Measurements from ENCODE around the gene PCCA. TPM values are rescaled to one million over a fixed set of nuclear protein-coding genes. Genes with fewer than 3 reads are reported as not detected.

Gene PCCA
- total and polyA plus RNA-seq, 2 donors (not counting 1 experiment from before 2014, with no cell fraction given), result 4.8 to 17.4 TPM

DNA sequence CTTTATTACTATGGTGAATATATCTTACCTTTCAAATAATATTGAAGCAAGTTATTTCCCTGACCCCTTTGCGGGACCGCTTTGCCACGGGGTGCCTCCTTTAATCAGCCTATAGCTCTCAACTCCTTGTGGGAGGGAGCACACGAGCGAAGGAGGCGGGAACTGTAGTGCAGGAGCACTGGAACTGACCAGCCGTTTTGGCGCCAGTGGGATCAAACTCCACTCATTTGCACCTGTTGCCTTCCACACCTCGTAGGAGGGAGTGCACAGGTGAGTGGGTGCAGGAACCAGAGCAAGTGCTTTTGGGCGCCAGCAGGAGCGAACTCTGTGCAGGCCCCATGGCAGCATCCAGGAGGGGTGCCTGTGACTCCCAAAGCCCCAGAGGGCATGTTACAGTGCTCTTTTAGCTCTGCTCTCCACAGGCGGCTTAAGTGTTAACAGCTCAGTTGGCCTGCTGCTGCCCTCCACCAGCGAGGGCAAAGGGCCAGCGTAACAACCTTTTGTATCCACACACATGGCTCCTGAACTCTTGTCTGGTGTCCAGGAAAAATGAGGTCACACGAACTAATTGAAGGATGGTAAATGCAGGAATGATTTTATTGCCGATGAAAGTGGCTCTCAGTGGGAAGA, 292.8 kb downstream of the PCCA start:
- intact Hi-C loops (cut with micrococcal nuclease), result no loop called here
- TF ChIP-seq EZH2 (IDR thresholded peaks at IDR 0.05; ENCODE audit: borderline replicate concordance, insufficient read depth, low read depth, low read length, poor library complexity, severe bottlenecking) (no peak), CTCF (IDR thresholded peaks at IDR 0.05) (no peak)
- no peaks in the 10 kb centered on the region for H3K79me2 ChIP-seq (ENCODE audit: control insufficient read depth, insufficient read depth, low read length)
- Mint-ChIP-seq H3K9me3 (ENCODE audit: insufficient read depth) (peaks cover 13% of the 10 kb centered on the region), H3K27ac (no peak overlapping the region), H3K4me1 (no peaks in the 10 kb centered on the region), H3K27me3 (no peaks in the 10 kb centered on the region), H3K4me3 (no peak overlapping the region)
- DNase-seq (no peak), ATAC-seq (ENCODE audit: low read depth) (no peak)
- H3K9ac ChIP-seq (ENCODE audit: low read length), result no peak overlapping the region
- no peaks in the 10 kb centered on the region for H3K36me3 ChIP-seq (replicated peaks in 1 of 2; ENCODE audit: control extremely low read depth in 1 of 2, control insufficient read depth in 1 of 2, extremely low read depth in 1 of 2, insufficient read depth in 2 of 2, low read length in 1 of 2)
- H3K27me3 ChIP-seq (replicated peaks in 1 of 4; ENCODE audit: control extremely low read depth in 1 of 4, control insufficient read depth in 3 of 4, insufficient read depth in 4 of 4, low read length in 3 of 4), result no peaks in the 10 kb centered on the region
- no peaks in the 10 kb centered on the region for H3K4me1 ChIP-seq (ENCODE audit: control insufficient read depth in 2 of 2, insufficient read depth in 2 of 2, low read length in 2 of 2)
- H3K27ac ChIP-seq (ENCODE audit: low read length in 2 of 2), result no peak overlapping the region
- no peak overlapping the region for H3K4me3 ChIP-seq (ENCODE audit: control extremely low read depth in 1 of 5, extremely low read depth in 1 of 5, insufficient read depth in 1 of 5, low read depth in 2 of 5, low read length in 4 of 5)
- CTCF ChIA-PET, result no interaction called here
- over 99% methylated on average over 10 of the region's 16 CpGs for WGBS (ENCODE audit: insufficient coverage)
- H2AFZ ChIP-seq (ENCODE audit: insufficient read depth, low read depth, low read length, poor library complexity, severe bottlenecking), result no peak overlapping the region
- H4K20me1 ChIP-seq (ENCODE audit: control insufficient read depth, insufficient read depth, low read length, poor library complexity, severe bottlenecking), result no peaks in the 10 kb centered on the region
- POLR2A ChIA-PET, result no interaction called here
- no peak overlapping the region for H3K4me2 ChIP-seq (replicated peaks; ENCODE audit: low read depth, low read length, poor library complexity, severe bottlenecking)
- H3K9me3 ChIP-seq (ENCODE audit: control extremely low read depth in 1 of 3, control insufficient read depth in 2 of 3, insufficient read depth in 1 of 3, low read length in 2 of 3), result peaks cover 0 to 18% (median 11%) of the 10 kb centered on the region in 3 donors

DNA sequence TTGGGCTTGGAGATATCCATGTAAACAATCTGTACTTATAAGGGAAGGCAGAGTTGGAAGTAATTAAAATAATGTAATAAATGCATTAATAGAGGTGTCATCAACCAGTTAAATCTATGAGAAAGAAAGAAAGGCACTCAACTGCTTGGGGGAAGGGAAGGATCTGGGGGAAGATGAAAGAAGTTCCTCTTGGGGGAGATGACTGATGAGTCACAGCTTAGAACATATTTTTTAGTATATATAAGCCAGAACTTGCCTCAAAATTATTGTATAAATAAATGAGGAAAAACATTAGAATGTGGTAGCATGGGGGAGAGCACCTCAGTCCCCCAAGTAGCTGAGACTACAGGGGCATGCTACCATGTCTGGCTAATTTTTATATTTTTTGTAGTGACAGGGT, 293.9 kb downstream of the PCCA start:
- intact Hi-C loops (cut with micrococcal nuclease), result no loop called here
- Histone ChIP-seq H3K9me3 (ENCODE audit: control extremely low read depth in 1 of 3, control insufficient read depth in 2 of 3, insufficient read depth in 1 of 3, low read length in 2 of 3) (peaks cover 0 to 8% (median 5%) of the 10 kb centered on the region in 3 donors), H3K27ac (ENCODE audit: low read length in 2 of 2) (no peak overlapping the region), H4K20me1 (ENCODE audit: control insufficient read depth, insufficient read depth, low read length, poor library complexity, severe bottlenecking) (no peaks in the 10 kb centered on the region), H3K79me2 (ENCODE audit: control insufficient read depth, insufficient read depth, low read length) (no peaks in the 10 kb centered on the region), H3K4me3 (ENCODE audit: control extremely low read depth in 1 of 5, extremely low read depth in 1 of 5, insufficient read depth in 1 of 5, low read depth in 2 of 5, low read length in 4 of 5) (no peak overlapping the region), H3K36me3 (replicated peaks in 1 of 2; ENCODE audit: control extremely low read depth in 1 of 2, control insufficient read depth in 1 of 2, extremely low read depth in 1 of 2, insufficient read depth in 2 of 2, low read length in 1 of 2) (no peaks in the 10 kb centered on the region), H2AFZ (ENCODE audit: insufficient read depth, low read depth, low read length, poor library complexity, severe bottlenecking) (no peak overlapping the region), H3K27me3 (replicated peaks in 1 of 4; ENCODE audit: control extremely low read depth in 1 of 4, control insufficient read depth in 3 of 4, insufficient read depth in 4 of 4, low read length in 3 of 4) (no peaks in the 10 kb centered on the region), H3K4me1 (ENCODE audit: control insufficient read depth in 2 of 2, insufficient read depth in 2 of 2, low read length in 2 of 2) (no peaks in the 10 kb centered on the region), H3K9ac (ENCODE audit: low read length) (no peak overlapping the region), H3K4me2 (replicated peaks; ENCODE audit: low read depth, low read length, poor library complexity, severe bottlenecking) (no peak overlapping the region)
- no peak for TF ChIP-seq CTCF (IDR thresholded peaks at IDR 0.05)
- TF ChIP-seq EZH2 (IDR thresholded peaks at IDR 0.05; ENCODE audit: borderline replicate concordance, insufficient read depth, low read depth, low read length, poor library complexity, severe bottlenecking), result no peak
- DNase-seq, result no peak
- H3K27ac Mint-ChIP-seq, result no peak overlapping the region
- CTCF ChIA-PET, result no interaction called here
- no peaks in the 10 kb centered on the region for H3K4me1 Mint-ChIP-seq
- ATAC-seq (ENCODE audit: low read depth), result no peak
- POLR2A ChIA-PET, result no interaction called here
- H3K27me3 Mint-ChIP-seq, result no peaks in the 10 kb centered on the region
- H3K9me3 Mint-ChIP-seq (ENCODE audit: insufficient read depth), result peaks cover 10% of the 10 kb centered on the region
- H3K4me3 Mint-ChIP-seq, result no peak overlapping the region
